ENCODE data around the gene NIPA2.

NIPA2 gene

DNA sequence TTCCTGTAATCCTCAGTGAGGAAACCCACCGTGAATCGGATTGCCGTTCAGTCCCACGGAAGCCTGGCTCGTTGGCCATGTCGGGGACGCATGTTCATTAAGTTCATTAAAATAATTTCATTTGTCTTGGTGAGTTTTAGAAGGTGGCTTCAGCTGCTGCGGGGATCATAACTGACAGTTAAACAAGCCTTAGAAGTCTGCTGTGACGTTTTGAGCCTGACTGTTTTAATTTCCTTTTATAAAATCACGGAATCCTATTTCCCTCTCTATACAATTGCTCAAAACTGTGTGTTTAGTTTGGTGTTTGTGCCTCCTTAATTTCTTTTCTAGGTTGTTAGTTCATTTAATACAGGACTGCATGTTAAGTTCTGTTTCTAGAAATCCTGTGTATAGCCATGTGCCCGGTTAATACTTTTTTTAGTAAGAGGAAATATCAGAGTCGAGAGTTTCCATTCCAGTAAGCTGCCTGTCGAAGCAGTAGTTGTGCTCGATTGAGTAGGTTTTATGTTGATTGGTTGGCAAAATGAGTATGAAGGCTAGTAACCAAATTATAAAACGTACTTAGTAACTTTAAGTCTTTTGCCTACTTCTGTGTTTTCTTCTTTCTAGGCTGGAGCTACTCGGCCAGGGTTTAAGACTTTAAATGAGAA is 705 bp downstream of the NIPA2 start:
- no peak for DNase-seq

DNA sequence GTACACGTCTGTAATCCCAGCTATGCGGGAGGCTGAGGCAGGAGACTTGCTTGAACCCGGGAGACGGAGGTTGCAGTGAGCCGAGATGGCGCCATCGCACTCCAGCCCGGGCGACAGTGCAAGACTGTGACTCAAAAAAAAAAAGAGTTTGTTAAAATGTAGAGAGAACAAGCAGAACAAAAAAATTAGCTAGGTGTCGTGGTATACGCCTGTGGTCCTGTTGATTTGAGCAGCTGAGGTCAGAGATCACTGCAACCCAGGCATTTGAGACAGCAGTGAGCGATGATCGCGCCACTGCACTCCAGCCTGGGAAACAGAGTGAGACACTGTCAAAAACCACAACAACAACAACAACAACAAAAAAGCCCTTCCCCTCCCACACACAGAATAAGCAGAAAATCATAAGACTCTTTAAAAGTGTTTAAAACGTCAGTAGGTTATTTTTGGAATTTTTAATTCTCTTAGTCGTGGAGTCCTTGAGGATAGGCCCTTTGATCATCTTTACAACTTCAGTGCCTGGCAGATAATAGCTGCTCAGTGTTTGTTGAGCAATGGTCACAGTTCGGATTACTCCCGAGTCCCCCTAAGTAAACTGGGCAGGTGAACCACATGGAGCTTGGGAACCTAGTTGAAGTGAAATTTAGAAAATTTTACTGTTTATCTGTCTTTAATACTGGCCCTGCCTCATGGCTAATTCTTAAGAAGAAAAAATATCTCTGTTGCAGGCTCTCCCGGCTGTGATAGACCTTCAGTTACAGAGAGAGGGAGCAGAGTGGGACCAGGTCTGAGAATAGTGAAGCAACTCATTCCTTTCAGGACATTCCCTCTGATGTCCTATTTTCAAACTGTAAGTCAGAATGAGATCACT is 6.2 kb downstream of the NIPA2 start:
- no peak for DNase-seq

DNA sequence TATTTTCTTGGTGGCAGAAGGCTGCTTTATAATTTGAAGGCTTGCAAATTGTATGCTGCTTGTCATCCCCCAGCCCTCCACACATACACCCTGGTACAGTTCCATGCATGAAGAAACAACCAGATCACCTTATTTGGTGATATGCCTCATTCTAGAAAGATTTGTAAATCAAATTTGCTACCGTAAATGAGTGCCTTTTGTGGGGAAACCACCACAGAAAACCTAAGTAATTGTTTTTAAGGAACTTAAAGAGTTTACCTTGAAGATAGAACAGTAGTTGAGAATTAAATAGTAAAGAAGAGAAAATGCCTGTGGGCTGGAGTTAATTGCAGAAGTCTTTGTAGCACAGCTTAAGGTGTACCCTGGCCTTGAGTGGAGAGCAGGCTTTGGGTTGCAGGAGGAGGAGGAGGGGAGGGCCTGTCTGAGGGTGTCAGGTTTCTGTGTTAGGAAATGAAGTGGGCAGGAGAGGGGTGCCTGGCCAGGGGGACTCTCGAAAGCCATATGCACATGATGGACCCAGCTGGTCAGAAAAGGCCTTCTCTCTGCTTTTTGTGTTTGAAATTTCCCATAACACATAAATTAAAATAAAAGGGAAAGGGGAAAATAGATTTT is 6.9 kb downstream of the NIPA2 start:
- DNase-seq, result no peak

DNA sequence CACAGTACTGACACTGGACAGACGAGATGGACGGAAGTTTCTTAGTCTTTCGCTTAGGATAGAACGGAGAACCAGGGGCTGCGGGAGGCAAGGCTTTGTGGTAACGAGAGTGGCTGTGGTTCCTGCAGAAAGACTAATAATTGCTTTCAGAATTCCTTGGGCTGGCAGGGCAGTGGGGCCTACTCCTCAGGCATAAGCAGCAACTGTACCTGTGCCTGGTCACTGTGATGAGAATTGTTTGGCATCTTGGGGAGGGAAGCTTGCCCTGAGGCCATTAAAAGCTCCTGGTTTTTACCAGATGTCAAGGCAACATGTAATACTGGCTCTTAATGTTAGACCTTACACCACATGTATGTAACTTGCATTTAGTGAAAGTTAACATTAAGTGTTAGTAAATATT is 7.6 kb downstream of the NIPA2 start:
- DNase-seq, result no peak

DNA sequence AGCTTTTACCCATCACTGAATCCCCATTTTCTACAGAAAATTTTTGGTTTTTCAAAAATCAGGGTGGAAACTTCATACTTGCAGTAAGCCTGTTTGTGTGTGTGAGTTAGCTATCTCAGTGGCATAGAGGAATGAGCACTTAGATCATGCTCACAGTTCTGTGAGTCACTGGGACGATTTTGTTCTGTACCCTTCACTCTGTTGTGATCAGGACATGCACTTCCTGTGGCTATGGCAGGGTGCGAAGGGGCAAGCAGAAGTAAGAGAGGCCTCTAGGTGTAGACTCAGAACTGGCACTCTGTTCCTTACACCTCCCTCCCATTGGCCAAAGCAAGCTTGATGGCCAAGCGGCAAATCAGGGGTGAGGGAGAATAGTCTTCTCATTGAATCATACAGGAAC is 11.6 kb downstream of the NIPA2 start:
- no peak for DNase-seq

DNA sequence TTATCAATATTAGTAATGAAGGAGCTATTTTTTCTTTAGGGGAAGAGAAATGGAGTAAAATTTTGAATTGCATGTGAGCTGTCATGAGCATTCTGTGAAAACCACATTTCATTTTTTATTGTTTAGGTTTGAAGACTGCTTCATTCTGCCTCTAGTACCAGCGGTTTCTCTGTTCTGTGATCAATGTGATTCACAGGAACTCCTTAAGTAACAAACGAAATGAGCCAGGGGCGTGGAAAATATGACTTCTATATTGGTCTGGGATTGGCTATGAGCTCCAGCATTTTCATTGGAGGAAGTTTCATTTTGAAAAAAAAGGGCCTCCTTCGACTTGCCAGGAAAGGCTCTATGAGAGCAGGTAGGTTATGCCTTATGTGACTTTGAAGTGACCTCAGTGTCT is 13.0 kb downstream of the NIPA2 start:
- no peak for DNase-seq

DNA sequence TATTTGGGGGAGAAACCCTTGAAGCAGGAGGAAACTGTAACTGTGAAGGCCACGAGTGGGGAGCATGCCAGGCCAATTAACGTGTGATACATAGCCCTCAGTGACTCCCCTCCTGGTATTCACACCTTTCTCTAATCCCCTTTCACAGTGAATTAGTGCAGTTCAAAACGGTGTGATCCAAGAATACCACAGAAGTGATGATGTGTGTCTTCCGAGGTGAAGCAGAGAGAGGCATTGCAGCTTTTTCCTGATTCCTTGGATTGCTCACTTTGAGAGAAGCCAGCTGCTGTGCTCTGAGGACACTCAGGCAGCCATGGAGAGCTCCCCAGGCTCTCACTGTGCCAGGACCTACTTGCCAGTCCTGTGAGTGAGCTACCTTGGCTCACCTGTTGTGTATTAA is 17.3 kb downstream of the NIPA2 start:
- DNase-seq, result no peak

DNA sequence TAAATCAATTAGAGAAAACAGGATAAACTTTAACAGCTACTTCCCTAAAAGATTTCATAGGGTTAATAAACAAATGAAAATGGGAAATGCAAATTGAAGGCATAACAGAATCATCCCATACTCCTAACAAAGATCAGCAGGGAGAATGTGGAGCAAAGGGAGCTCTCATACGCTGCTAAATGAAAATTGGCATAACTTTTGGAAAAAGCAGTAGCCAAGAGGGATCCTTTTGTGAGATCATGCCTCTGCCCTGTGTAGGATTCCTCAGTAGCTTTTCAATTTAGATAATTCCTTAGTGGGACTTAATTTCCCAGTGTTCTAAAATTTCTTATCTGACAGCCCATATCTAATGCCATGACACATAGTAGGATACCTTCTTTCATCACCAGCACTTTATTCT is 18.2 kb downstream of the NIPA2 start:
- DNase-seq, result no peak

DNA sequence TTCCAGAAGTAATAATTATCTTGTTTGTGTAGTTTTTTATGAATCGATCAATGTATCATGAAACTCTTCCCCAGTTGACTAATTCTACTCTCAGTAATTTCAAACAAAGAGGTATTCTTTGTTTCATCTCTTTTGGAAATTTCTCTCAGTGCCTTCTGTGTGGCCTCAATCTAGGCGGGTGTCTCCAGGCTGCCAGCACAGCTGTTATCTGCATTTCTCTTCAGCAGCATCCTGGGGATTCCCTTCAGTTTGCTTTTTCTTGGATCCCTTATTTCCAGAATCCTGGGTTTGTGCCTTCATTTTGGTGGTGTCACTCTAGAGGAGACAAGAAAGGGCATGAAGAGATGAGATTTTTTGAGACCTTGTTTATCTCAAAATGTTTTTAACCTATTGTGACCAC is 22.7 kb downstream of the NIPA2 start:
- no peak for DNase-seq

DNA sequence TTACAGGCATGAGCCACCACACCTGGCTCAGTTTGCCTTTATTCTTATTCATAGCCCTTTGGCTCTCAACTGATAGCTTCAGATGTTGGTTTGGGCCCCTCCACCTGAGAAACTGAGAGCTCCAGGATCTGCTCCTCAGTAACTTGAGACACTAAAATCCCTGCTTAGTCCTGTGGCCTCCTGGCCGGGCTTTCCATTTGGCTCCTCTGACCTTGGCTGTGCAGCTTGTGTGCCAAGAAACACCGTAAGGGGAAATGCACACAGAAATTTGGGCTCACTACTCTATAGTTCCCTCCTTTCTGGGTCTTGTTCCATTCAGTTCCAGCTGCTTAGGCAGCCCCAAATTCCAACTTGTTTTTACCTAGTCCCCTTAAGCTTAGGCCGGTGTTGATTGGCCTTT is 24.9 kb downstream of the NIPA2 start:
- no peak for DNase-seq

DNA sequence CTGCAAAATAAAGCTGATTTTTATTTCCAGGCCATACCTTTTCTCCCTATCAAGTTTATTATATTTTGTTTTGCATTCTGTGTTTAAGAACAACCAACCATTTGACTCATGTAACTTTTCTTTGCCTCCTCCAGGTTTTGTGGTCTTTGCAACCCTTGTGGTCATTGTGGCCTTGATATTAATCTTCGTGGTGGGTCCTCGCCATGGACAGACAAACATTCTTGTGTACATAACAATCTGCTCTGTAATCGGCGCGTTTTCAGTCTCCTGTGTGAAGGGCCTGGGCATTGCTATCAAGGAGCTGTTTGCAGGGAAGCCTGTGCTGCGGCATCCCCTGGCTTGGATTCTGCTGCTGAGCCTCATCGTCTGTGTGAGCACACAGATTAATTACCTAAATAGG is 27.6 kb downstream of the NIPA2 start:
- DNase-seq, result no peak

DNA sequence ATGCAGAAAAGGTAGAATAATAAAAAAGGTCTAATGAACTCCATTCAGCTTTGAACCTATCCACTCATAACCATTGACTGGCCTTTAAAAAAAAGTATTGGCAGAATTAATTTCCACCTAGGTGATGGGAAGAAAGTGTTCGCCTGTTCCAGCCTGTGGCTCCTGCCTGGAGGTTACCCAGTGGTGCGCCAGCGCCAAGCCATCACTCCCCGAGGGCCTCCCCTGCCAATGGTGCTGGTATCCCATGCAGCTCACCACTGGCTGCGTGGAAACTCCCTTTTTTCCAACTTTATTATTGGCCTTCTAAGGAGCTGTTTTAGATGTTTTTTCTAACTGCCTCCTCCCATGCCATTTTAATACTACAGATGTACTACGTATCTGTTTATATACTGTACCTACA is 29.4 kb downstream of the NIPA2 start:
- DNase-seq, result no peak

DNA sequence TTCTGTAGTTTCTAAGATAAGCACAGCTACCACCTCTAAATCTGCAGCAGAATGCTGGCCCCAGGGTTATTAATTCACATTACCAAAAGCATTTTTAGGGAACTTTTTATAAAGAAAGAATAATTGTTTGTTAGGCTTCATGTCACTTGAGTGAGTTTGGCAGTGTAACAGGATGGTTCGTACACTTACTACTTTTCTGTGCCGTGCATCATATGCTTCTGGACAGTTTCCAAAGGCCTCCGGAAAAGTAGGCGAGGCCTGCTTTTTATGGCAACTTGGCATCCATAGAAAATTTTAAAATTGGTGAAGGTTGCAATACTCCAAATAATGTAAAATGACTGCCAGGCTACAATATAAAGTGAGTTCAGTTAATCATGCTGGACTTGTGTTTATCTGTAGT is 30.0 kb downstream of the NIPA2 start:
- no peak for DNase-seq

DNA sequence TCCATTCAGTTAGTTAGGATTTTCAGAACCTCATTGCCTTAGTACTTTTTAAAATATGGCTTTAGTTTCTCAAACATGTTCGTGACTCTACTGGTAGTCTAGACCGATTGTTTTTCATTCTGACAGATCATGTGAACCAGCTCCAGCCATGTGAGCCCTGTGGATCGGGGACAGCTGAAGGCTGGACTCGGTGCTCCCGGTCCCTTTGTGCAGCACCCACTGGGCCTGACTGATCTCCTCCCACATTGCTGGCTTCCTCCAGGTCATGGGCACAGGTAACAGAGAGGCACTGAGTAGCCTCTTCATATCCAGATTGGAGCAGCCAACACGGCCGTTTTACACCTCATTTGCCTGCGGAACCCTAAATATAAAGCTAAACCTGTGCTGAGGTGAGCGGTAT is 30.5 kb downstream of the NIPA2 start:
- DNase-seq, result no peak

DNA sequence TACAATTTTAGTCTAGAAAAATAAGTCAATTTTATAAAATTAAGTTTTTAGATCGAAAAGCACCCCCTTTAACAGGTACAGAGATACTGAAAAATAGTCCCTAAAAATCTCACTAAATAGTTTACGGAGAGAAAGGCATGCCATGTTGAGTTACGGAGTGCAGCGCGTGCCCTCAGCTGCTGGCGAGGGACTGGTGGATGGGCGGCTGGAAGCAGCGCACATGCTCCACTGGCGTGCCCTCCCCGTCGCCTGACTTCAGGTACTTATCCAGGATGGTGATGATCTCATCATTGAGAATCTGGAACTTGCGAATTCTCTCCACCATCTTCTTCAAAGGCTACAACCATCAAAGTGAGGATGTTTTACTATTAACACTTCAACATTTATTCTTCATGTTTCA is 31.4 kb downstream of the NIPA2 start:
- no peak for DNase-seq

DNA sequence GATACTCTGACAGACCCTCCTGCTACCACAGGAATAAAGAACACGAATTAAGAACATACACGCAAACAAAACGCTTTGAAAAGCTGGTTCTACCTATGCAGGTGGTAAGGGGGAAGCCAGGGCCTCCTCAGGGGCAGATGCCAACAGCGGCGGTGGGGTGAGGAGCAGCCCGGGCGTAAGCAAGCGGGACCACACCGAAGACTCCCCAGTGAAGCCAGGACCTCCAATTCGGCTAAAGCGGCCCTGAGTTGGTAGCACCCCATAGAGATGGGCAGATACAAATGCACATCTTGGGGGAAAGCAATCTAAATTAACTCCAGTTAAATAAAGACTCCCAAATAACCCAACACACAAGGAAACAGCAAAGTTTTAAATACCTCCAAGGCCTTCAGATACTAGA is 32.4 kb downstream of the NIPA2 start:
- DNase-seq, result no peak

DNA sequence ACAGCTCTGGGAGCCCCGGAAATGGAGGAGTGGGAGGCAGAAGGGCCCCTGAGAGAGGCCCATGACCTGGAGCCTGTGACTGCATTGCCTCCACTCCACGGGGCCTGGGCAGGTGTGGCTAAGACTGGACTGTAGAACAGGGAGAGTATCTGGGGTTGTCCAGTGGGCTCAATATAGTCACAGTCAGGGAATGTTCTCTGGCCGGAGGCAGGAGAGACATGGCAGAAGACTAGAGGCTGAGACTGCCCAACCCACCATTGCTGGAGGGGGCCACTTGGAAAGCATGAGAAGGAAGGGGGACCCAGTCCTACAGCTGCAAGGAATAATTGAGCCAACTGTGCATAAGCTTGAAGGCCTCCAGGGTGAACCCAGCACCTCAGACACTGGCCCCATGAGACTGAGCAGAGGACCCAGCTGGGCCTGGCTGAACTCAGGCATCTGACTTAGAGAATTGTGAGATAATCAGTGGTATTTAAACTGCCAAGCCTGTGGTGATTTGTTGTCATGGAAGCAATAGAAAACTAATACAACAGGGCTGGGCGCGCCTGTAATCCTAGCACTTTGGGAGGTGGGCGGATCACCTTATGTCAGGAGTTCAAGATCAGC is 33.1 kb downstream of the NIPA2 start:
- DNase-seq, result no peak

DNA sequence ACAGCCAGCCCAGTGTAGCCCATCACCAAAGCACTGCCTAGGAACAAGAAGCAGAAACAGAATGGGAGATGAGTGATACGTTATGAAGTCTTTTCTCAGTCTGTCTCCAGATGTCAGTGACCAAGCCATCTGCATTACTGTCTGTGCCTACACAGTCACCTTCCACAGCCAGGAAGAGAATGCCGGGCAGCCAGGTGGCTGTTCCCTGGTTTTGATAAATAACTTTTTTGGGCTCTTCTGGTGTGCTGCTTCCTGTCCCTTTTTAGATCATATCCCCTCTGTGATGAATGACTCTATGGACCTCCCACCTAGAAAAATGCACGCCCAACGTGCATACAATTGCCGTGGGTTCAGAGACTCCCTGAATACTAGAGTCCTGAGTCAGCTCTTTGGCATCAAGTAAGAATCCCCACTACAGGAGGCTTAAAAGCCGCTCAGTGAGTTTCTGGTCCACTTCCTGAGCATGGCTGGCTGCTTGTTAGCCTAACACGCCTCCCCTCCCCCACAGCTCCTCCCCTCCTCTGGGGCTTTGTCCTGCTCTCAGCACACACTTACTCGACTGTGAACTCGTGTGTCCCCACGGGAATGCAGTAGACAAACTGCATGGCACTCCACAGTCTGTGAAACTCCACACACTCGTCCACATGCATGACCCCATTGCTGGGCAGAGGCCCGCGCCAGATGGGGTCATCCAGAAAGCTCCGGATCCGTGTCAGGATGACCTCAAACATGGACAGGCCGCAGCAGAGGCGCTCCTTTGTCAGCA is 34.7 kb downstream of the NIPA2 start:
- no peak for DNase-seq

DNA sequence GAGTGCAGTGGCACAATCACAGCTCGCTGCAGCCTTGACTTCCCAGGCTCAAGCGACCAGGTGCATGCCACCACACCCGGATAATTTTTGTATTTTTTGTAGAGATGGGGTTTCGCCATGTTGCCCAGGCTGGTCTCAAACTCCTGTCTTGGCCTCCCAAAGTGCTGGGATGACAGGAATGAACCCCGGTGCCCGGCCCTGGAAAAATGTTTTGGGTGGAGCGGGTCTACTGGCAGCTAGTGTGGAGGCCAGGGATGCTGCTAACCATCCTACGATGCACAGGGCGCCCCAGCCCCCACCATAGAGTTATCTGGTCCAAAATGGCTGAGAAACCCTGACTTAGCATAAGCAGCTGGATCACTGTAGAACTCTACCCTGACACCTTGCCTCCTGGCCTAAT is 35.4 kb downstream of the NIPA2 start:
- no peak for DNase-seq

DNA sequence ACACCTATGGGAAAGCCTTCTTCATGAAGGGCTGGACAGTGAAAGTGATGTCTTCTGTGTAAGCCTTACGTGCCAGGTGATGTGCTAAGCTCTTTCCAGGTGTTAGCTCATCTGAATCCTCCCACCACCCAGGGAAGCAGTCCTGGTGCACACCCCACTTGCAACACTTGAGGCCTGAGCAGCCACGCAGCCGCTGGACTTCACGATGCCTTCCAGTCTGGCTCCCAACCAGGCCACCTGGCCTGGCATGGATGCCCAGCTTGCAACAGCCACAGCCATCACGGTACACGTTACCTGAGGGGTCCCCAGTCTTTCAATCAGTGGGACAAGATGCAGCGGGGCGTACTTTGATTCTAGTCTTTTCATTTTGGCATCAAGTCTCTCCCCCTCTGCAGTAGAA is 35.8 kb downstream of the NIPA2 start:
- DNase-seq, result no peak

DNA sequence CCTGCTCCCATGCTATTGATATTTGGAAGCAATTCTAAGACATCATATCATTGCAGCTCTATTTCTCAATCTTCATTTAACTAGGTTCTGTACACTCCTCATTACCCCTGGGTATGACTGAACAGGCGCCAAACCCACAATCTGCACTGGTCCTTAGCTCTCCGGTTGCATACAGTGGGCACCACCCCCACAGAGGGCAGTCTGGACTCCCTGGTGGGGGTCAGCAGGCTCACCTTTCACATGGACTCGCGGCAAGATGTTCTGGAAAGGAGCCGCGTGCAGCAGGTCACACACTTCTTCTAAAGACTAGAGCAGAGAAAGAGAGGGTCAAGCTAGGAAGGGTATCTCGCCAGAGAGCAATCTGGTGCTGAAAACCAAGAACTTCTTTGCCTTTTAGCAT is 36.5 kb downstream of the NIPA2 start:
- no peak for DNase-seq

DNA sequence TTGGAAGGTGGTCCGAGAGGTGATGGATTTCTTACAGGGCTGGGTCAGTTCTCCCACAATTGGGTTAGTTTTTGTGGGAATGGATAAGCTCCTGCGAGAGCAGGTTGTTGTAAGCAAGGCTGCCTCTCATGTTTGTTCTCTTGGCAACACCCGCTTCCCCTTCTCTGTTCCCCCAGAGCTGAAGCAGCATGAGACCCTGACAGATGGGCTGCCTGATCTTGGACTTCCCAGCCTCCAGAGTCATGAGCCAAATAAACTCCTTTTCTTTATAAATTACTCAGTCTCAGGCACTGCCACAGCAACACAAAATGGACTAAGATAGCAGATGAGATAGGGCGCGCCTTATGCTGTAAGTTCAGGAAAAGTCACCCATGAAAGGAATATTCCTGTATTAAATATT is 38.7 kb downstream of the NIPA2 start:
- DNase-seq, result no peak

DNA sequence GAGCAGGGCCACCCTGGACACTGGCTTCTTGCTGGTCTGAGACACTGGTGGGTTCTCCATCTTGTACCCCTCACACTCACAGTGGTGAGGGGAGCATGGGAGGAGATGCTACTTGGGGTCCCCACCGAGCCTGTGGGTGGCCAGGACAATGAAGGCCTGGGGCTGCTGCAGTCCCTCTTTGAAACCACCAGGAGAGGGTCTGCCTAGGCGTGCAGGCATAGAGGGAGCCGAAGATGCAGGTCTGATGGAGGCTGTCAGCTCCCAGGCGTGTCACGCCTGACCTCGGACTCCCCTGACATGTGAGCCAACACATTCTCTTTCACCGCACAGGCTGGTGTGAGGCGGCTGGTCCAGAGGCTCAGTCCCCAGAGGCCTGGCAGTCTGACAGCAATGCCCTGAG is 39.1 kb downstream of the NIPA2 start:
- DNase-seq, result no peak

All from activated gamma-delta T cell treated with Interleukin-2 at 50 U/mL for 16 hours (primary cell).